ENCODE measurements around the gene UBTD1.

Gene UBTD1, protein sequence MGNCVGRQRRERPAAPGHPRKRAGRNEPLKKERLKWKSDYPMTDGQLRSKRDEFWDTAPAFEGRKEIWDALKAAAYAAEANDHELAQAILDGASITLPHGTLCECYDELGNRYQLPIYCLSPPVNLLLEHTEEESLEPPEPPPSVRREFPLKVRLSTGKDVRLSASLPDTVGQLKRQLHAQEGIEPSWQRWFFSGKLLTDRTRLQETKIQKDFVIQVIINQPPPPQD

GRCh38 chr10:97498841-97499560, at the start of gene UBTD1:
Gene UBTD1, plus strand, starts transcription at chr10:97498924. Its CDS starts 280 bp downstream, at chr10:97499204.
- CTCF ChIA-PET: interaction anchor here (0.8 to 1.8 kb wide), 6 partner anchors 11 to 90 kb away, joined by 3 to 7 read pairs (median 3); no protein-coding TSS in a partner anchor
- TF ChIP-seq, protein P1, sequence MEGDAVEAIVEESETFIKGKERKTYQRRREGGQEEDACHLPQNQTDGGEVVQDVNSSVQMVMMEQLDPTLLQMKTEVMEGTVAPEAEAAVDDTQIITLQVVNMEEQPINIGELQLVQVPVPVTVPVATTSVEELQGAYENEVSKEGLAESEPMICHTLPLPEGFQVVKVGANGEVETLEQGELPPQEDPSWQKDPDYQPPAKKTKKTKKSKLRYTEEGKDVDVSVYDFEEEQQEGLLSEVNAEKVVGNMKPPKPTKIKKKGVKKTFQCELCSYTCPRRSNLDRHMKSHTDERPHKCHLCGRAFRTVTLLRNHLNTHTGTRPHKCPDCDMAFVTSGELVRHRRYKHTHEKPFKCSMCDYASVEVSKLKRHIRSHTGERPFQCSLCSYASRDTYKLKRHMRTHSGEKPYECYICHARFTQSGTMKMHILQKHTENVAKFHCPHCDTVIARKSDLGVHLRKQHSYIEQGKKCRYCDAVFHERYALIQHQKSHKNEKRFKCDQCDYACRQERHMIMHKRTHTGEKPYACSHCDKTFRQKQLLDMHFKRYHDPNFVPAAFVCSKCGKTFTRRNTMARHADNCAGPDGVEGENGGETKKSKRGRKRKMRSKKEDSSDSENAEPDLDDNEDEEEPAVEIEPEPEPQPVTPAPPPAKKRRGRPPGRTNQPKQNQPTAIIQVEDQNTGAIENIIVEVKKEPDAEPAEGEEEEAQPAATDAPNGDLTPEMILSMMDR (IDR thresholded peaks at IDR 0.05; ENCODE audit: control extremely low read depth, extremely low read depth, low read depth, missing control alignments): no peak
- POLR2A ChIA-PET: interaction anchor here (0.6 kb wide), 1 partner anchor 829 kb away, joined by 4 read pairs; no protein-coding TSS in a partner anchor
- DNase-seq (ENCODE audit: extremely low spot score): peak; percentile 43

GRCh38 chr10:97450828-97451227, 47.9 kb upstream of the UBTD1 start:
- no peak for DNase-seq (ENCODE audit: extremely low spot score)
- POLR2A ChIA-PET: no interaction called here
- TF ChIP-seq, protein P1 (IDR thresholded peaks at IDR 0.05; ENCODE audit: control extremely low read depth, extremely low read depth, low read depth, missing control alignments): no peak
- CTCF ChIA-PET: no interaction called here

- TF ChIP-seq, protein P1 (IDR thresholded peaks at IDR 0.05; ENCODE audit: control extremely low read depth, extremely low read depth, low read depth, missing control alignments): no peak
- CTCF ChIA-PET: interaction anchor here (1.3 kb wide), 1 partner anchor 13 kb away, joined by 3 read pairs; no protein-coding TSS in a partner anchor
- POLR2A ChIA-PET: no interaction called here
- DNase-seq (ENCODE audit: extremely low spot score): no peak
These were observed 47.1 kb upstream of the UBTD1 start for GRCh38 chr10:97451605-97452004.

DNA sequence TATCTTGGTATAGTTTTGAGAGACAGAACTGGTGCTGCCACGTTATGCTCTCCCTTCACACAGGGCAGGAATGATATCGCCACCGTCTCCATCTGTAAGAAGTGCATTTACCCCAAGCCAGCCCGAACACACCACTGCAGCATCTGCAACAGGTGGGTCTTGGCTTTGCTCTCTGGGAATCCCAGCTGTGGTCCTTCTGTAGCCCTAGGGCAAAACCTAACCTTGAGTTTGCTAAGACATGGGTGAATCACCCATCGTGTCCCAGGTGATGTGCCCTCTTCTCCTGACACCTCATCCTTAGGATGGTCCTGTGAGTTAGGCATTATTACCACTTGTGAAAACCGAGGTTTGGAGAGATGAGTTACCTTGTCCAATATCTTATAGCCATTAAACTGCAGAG, 46.4 kb upstream of the UBTD1 start:
- ChIA-PET CTCF (interaction anchor here (1.0 to 3.5 kb wide), 5 partner anchors 10 to 44 kb away, joined by 3 to 19 read pairs (median 5); no protein-coding TSS in a partner anchor), POLR2A (no interaction called here)
- TF ChIP-seq, protein P1 (IDR thresholded peaks at IDR 0.05; ENCODE audit: control extremely low read depth, extremely low read depth, low read depth, missing control alignments): no peak
- no peak for DNase-seq (ENCODE audit: extremely low spot score)

- CTCF ChIA-PET: interaction anchor here (3.5 kb wide), 1 partner anchor 11 kb away, joined by 19 read pairs; no protein-coding TSS in a partner anchor
- TF ChIP-seq, protein P1 (IDR thresholded peaks at IDR 0.05; ENCODE audit: control extremely low read depth, extremely low read depth, low read depth, missing control alignments): no peak
- DNase-seq (ENCODE audit: extremely low spot score): no peak
- POLR2A ChIA-PET: no interaction called here
These were observed 44.2 kb upstream of the UBTD1 start for GRCh38 chr10:97454330-97455036.

DNA sequence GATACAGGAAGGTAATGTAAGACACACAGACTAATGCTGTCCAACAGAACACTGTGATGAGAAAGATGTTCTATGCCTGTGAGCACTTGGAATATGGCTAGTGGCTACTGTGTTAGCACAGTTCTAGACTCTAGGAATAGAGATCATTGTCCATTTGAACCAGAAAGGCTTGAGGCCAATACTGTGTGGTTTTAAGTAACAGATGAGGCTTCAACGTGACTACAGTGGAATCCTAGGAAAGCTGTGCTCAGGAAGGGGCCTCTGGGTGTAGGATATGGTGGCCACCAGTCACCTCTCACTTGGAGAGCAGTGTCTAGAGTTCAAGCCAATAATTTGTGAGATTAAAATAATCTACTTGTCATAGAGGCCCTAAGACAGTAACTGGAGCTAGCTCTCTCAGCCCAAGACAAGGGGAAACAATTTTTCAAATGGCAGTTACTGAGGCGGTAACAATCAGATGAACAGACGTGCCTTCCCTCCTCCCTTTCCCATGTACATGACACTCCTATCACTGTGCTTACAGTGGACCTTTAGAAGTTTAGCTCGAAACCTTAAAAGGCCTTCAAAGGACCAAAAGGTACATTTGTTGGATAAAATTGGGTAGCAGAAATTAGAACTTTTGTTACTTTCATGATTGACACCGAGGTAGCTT, 42.6 kb upstream of the UBTD1 start:
- DNase-seq (ENCODE audit: extremely low spot score): no peak
- CTCF ChIA-PET: interaction anchor here (0.5 to 1.3 kb wide), 5 partner anchors 9 to 125 kb away, joined by 3 to 5 read pairs (median 4); no protein-coding TSS in a partner anchor
- TF ChIP-seq, protein P1 (IDR thresholded peaks at IDR 0.05; ENCODE audit: control extremely low read depth, extremely low read depth, low read depth, missing control alignments): no peak
- POLR2A ChIA-PET: interaction anchor here (0.6 kb wide), 1 partner anchor 10 kb away, joined by 3 read pairs; no protein-coding TSS in a partner anchor

Data from GM10248 (cell line).